Prostate gland (tissue), 2 donors: ENCODE measurements around the gene ANKRD13D. TPM values are rescaled to one million over a fixed set of nuclear protein-coding genes. Genes with fewer than 3 reads are reported as not detected.

Source experiments
- DNase-seq: peaks from one replicate; pipeline ENCODE4 v3.0.0-alpha.2; 2019; ENCODE audit warnings: low spot score
- H3K27ac ChIP-seq, 2 donors: fragments of 200-600 bp; sonication (generic); 2 replicates each; pipeline ENCODE4 v1.5.1; 2017 to 2019
- H3K27me3 ChIP-seq: fragments of 200-600 bp; sonication (generic); replicated peaks from 2 replicates; pipeline ENCODE4 v1.5.1; 2019; ENCODE audit not compliant: insufficient read depth
- H3K36me3 ChIP-seq, 2 donors: fragments of 200-600 bp; sonication (generic); 1 replicate in 1 of 2; 2 replicates in 1 of 2; pipeline versions ENCODE4 v1.5.1 to v1.8.1; 2017 to 2019
- H3K4me1 ChIP-seq: fragments of 200-600 bp; sonication (generic); replicated peaks from 2 replicates; pipeline ENCODE4 v1.5.1; 2019
- H3K4me3 ChIP-seq, 2 donors: fragments of 200-600 bp; sonication (generic); 2 replicates each; pipeline ENCODE4 v1.5.1; 2017 to 2019
- H3K9me3 ChIP-seq: fragments of 200-600 bp; sonication (generic); 2 replicates; pipeline ENCODE4 v1.5.1; 2017
- CTCF ChIP-seq, 4 experiments: fragments of 200-600 bp in 2 of 4; fragments of 450-650 bp in 2 of 4; sonication (generic) in 2 of 4; IDR thresholded peaks; 1 replicate in 3 of 4; 2 replicates in 1 of 4; pipeline ENCODE4 v1.5.1; 2016 to 2019; ENCODE audit warnings: antibody characterized with exemption in 4 of 4, mild to moderate bottlenecking in 2 of 4, moderate library complexity in 2 of 4
- POLR2A ChIP-seq: fragments of 450-650 bp; IDR thresholded peaks from one replicate; pipeline ENCODE4 v1.6.1; 2016; ENCODE audit warnings: antibody characterized with exemption, mild to moderate bottlenecking
- POLR2AphosphoS5 ChIP-seq: sonication (generic); formaldehyde crosslinking; IDR thresholded peaks from one replicate; pipeline ENCODE4 v1.6.1; 2017; ENCODE audit warnings: antibody characterized with exemption
- WGBS: methylation state at CpG from one replicate; pipeline ENCODE4 v1.1.5; 2018; 5-methylcytosine and 5-hydroxymethylcytosine counted together
- intact Hi-C: fragments of 100-400 bp; cut with DNase I; formaldehyde crosslinking; loops from one replicate; pipeline ENCODE4 v1.14.2; 2022
- total RNA-seq, 2 donors: library from RNA; depleted of rRNA; stranded (reverse); fragments of >200 nt; gene quantifications; one replicate each; pipeline ENCODE4 v1.1.0, GENCODE V29; 2016

The ANKRD13D gene
- total RNA-seq, 2 donors from 2014 or later: 35.9 to 75.3 TPM

- Histone ChIP-seq H3K27ac (peak overlapping the region; percentile 27 to 95), H3K4me1 (peaks cover 76% of the 10 kb centered on the region), H3K9me3 (no peaks in the 10 kb centered on the region), H3K4me3 (no peak overlapping the region), H3K27me3 (no peaks in the 10 kb centered on the region), H3K36me3 (no peaks in the 10 kb centered on the region)
- intact Hi-C loops: no loop called here
- TF ChIP-seq POLR2A: no peak
- TF ChIP-seq POLR2AphosphoS5: no peak
- TF ChIP-seq CTCF (IDR thresholded peaks at IDR 0.05): no peak
- no peak for DNase-seq
- WGBS: 62% methylated on average over 19 of the region's 19 CpGs
Observed at GRCh38 chr11:67271541-67272284, 17.4 kb upstream of the ANKRD13D start.

GRCh38 chr11:67272327-67273259 lies 16.5 kb upstream of the ANKRD13D start:
- DNase-seq: no peak
- Histone ChIP-seq H3K27ac (peak overlapping the region; percentile 73 to 95), H3K9me3 (no peaks in the 10 kb centered on the region), H3K27me3 (no peaks in the 10 kb centered on the region), H3K4me1 (peaks cover 85% of the 10 kb centered on the region), H3K36me3 (no peaks in the 10 kb centered on the region), H3K4me3 (no peak overlapping the region)
- no peak for TF ChIP-seq POLR2AphosphoS5
- no peak for TF ChIP-seq POLR2A
- TF ChIP-seq CTCF (IDR thresholded peaks at IDR 0.05): no peak
- intact Hi-C loops: no loop called here
- WGBS: 76% methylated on average over 23 of the region's 23 CpGs

GRCh38 chr11:67273260-67273990 lies 15.7 kb upstream of the ANKRD13D start:
- Histone ChIP-seq H3K4me1 (peaks cover 84% of the 10 kb centered on the region), H3K9me3 (no peaks in the 10 kb centered on the region), H3K27ac (peak overlapping the region; percentile 73 to 95), H3K36me3 (no peaks in the 10 kb centered on the region), H3K4me3 (no peak overlapping the region), H3K27me3 (no peaks in the 10 kb centered on the region)
- no peak for DNase-seq
- no peak for TF ChIP-seq POLR2A
- TF ChIP-seq CTCF (IDR thresholded peaks at IDR 0.05): peak in 1 of 4 experiments; percentile 6
- intact Hi-C loops: no loop called here
- 24% methylated on average over 14 of the region's 14 CpGs for WGBS

- Histone ChIP-seq H3K36me3 (peaks cover 3 to 5% of the 10 kb centered on the region in 2 donors), H3K9me3 (no peaks in the 10 kb centered on the region), H3K27me3 (no peaks in the 10 kb centered on the region), H3K27ac (peak overlapping the region; percentile 35 to 83), H3K4me3 (no peak overlapping the region), H3K4me1 (peaks cover 70% of the 10 kb centered on the region)
- DNase-seq: no peak
- no peak for TF ChIP-seq POLR2AphosphoS5
- no peak for TF ChIP-seq POLR2A
- TF ChIP-seq CTCF (IDR thresholded peaks at IDR 0.05): no peak
- 61% methylated on average over 34 of the region's 35 CpGs for WGBS
- intact Hi-C loops: no loop called here
Observed at GRCh38 chr11:67274768-67275605, 14.1 kb upstream of the ANKRD13D start.
